Ovary (tissue), 3 donors: ENCODE results near the gene DUSP22.

ENCODE experiments used
- EP300 ChIP-seq: sonication (generic); formaldehyde crosslinking; IDR thresholded peaks from one replicate; pipeline ENCODE4 v1.6.1; 2017; ENCODE audit warnings: antibody characterized with exemption
- POLR2A ChIP-seq: fragments of 450-650 bp; IDR thresholded peaks from one replicate; pipeline ENCODE4 v1.6.1; 2017; ENCODE audit warnings: antibody characterized with exemption, mild to moderate bottlenecking, moderate library complexity
- TF ChIP-seq, protein P1 (sequence below), 3 donors: fragments of 450-650 bp in 2 of 3; fragments of 200-600 bp in 1 of 3; IDR thresholded peaks; one replicate each; pipeline versions ENCODE4 v1.5.1 to v1.8.0; 2016 to 2022; ENCODE audit warnings: antibody characterized with exemption in 3 of 3, mild to moderate bottlenecking in 1 of 3
- donor health status: DM: no; HTN: no; CAD: no.

GRCh38 chr6:257031-257725 lies 35.1 kb upstream of the DUSP22 start:
- TF ChIP-seq POLR2A (no peak), EP300 (no peak)
- TF ChIP-seq, protein P1, sequence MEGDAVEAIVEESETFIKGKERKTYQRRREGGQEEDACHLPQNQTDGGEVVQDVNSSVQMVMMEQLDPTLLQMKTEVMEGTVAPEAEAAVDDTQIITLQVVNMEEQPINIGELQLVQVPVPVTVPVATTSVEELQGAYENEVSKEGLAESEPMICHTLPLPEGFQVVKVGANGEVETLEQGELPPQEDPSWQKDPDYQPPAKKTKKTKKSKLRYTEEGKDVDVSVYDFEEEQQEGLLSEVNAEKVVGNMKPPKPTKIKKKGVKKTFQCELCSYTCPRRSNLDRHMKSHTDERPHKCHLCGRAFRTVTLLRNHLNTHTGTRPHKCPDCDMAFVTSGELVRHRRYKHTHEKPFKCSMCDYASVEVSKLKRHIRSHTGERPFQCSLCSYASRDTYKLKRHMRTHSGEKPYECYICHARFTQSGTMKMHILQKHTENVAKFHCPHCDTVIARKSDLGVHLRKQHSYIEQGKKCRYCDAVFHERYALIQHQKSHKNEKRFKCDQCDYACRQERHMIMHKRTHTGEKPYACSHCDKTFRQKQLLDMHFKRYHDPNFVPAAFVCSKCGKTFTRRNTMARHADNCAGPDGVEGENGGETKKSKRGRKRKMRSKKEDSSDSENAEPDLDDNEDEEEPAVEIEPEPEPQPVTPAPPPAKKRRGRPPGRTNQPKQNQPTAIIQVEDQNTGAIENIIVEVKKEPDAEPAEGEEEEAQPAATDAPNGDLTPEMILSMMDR (IDR thresholded peaks at IDR 0.05), result no peak
